GM19099 (cell line): ENCODE results near the gene EDC4.

Source experiments
- POLR2A ChIP-seq: IDR thresholded peaks from 3 replicates; pipeline ENCODE4 v1.6.1; 2011; ENCODE audit warnings: low read depth; ENCODE audit not compliant: insufficient read length; ENCODE audit errors: extremely low read depth

Gene EDC4, protein sequence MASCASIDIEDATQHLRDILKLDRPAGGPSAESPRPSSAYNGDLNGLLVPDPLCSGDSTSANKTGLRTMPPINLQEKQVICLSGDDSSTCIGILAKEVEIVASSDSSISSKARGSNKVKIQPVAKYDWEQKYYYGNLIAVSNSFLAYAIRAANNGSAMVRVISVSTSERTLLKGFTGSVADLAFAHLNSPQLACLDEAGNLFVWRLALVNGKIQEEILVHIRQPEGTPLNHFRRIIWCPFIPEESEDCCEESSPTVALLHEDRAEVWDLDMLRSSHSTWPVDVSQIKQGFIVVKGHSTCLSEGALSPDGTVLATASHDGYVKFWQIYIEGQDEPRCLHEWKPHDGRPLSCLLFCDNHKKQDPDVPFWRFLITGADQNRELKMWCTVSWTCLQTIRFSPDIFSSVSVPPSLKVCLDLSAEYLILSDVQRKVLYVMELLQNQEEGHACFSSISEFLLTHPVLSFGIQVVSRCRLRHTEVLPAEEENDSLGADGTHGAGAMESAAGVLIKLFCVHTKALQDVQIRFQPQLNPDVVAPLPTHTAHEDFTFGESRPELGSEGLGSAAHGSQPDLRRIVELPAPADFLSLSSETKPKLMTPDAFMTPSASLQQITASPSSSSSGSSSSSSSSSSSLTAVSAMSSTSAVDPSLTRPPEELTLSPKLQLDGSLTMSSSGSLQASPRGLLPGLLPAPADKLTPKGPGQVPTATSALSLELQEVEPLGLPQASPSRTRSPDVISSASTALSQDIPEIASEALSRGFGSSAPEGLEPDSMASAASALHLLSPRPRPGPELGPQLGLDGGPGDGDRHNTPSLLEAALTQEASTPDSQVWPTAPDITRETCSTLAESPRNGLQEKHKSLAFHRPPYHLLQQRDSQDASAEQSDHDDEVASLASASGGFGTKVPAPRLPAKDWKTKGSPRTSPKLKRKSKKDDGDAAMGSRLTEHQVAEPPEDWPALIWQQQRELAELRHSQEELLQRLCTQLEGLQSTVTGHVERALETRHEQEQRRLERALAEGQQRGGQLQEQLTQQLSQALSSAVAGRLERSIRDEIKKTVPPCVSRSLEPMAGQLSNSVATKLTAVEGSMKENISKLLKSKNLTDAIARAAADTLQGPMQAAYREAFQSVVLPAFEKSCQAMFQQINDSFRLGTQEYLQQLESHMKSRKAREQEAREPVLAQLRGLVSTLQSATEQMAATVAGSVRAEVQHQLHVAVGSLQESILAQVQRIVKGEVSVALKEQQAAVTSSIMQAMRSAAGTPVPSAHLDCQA (N-terminal part only)

GRCh38 chr16:67872631-67873434 lies at the start of gene EDC4:
EDC4 (plus strand) TSS chr16:67873052; CDS start chr16:67873262, 210 bp downstream.
- TF ChIP-seq POLR2A: peak; percentile 83

DNA sequence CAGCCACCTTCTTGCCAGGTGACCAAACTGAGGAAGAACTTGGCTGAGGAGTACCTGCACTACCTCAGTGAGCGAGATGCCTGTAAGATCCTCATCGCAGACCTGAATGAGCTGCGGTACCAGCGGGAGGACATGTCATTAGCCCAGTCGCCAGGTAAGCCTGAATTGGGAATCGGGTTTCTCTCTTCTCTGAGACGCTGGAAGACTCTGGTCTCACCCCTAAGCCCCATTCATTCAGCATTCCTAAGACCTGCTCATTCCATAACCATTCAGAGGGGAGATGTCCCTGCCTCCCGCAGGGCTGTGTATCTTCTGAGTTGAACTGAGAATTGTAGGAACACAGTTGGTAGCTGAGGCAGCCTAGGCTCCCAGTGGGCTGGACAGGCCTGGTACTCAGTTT lies 47.7 kb upstream of the EDC4 start:
- no peak for TF ChIP-seq POLR2A

DNA sequence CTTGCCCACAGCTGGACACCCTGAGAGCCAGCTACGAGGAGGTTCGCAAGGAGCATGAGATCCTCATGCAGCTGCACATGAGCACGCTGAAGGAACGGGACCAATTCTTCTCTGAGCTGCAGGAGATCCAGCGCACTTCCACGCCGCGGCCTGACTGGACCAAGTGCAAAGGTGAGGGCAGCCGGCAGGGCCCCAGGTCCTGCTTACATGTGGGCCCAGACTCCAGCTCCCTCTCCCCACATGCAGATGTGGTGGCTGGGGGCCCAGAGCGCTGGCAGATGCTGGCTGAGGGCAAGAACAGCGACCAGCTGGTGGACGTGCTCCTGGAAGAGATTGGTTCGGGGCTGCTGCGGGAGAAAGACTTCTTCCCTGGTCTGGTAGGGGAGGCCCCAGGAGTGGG lies 46.9 kb upstream of the EDC4 start:
- TF ChIP-seq POLR2A: no peak

DNA sequence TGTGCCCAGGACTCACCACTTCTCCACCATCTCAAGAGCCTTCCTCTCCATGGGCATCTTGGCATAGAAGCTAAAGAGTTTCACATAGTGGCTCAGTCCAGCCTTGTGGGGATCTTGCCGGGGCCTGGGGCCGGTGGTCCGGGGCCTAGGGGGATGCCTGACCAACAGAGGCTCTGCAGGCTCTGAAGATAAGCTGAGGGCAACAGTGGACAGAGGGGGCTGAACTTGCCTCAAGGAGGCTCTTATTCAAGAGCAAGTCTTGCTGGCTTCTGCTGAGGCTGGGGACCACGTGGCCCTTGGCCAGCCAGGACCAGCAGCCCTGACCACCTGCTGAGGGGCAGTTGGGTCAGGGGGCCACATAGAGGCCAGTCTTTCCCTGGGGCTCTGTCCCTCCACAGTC lies 44.2 kb upstream of the EDC4 start:
- no peak for TF ChIP-seq POLR2A

DNA sequence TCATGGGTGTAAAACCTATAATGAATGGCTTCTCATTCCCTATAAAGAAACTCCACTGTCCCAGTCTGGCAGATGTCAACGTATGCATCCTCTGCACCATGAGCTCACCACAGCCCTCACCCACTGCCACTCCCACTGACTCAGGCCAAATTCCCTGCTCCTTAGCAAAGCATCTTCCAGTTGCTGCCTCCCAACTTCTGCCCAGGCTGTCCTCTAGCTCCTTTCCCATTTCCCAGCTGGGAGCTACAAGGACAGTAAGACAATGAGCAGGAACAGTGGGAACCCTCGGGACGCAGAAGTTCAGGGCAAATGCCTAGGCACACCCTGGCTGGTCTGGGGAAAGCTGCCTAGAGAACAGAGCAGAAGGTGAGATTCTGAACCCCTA lies 39.8 kb upstream of the EDC4 start:
- TF ChIP-seq POLR2A: no peak

DNA sequence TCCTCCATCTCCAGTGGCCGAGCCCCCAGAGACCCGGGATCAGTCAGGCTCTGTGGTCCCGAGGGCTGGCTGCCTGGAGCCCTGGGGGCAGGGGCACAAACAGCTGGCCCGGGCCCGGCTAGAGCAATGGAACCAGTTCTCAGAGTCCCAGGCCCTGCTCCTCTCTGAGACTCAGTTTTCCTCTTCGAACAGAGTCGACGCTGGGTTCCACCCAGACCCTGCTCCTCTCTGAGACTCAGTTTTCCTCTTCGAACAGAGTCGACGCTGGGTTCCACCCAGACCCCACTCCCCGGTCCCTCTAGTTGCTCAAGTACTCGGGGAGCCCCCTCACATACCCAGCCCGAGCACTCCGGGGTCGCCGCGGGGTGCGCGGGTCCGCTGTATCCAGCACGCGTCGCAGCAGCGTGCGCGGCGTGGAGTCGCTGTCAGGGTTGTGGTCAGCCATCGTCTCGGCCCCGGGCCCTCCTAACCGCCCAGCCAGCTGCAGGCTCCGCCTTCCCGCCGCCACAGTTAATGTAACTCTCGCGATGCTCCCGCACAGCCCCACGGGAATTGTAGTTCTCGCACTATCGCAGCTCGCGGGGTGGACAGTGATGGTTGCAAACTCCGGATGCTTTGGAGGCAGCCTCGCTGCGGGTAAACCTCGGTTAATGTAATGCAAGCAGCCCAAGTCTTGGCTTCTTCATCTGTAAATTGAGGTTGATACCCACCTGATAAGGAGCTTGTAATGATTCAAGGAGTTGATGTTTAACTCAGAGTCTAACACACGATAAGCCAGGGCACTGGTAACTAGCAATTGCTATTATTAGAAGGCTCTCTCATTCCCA lies 39.2 kb upstream of the EDC4 start:
- peak; percentile 88 for TF ChIP-seq POLR2A

- TF ChIP-seq POLR2A: no peak
These were observed 38.6 kb upstream of the EDC4 start for GRCh38 chr16:67834242-67834614.

DNA sequence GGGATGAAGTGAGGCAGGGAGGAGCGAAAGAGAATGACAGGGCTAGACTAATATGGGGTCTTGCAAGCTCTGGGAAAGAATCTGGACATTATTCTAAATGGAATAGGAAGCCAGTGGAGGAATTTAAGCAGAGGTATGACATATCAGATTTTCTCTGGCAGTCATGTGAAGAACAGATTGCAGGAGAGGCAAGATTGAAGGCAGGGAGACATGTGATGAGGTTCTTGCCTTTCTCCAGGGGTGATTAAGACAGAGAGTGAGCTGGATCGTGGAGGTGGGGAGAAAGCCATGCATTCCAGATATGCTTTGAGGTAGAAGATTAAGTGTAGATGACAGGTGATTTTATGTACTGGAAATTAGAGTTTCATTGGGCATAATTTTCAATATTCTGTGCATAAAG lies 35.0 kb upstream of the EDC4 start:
- TF ChIP-seq POLR2A: no peak

- TF ChIP-seq POLR2A: no peak
These were observed 31.5 kb upstream of the EDC4 start for GRCh38 chr16:67841198-67841815.

GRCh38 chr16:67841816-67842508 lies 30.9 kb upstream of the EDC4 start, which contains the start of gene THAP11:
THAP11 (plus strand) TSS chr16:67842320; CDS start chr16:67842555, 235 bp downstream.
- peak; percentile 42 for TF ChIP-seq POLR2A

DNA sequence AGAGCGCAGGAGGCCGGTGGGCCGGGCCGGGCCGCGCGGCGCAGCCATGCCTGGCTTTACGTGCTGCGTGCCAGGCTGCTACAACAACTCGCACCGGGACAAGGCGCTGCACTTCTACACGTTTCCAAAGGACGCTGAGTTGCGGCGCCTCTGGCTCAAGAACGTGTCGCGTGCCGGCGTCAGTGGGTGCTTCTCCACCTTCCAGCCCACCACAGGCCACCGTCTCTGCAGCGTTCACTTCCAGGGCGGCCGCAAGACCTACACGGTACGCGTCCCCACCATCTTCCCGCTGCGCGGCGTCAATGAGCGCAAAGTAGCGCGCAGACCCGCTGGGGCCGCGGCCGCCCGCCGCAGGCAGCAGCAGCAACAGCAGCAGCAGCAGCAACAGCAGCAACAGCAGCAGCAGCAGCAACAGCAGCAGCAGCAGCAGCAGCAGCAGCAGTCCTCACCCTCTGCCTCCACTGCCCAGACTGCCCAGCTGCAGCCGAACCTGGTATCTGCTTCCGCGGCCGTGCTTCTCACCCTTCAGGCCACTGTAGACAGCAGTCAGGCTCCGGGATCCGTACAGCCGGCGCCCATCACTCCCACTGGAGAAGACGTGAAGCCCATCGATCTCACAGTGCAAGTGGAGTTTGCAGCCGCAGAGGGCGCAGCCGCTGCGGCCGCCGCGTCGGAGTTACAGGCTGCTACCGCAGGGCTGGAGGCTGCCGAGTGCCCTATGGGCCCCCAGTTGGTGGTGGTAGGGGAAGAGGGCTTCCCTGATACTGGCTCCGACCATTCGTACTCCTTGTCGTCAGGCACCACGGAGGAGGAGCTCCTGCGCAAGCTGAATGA lies 30.1 kb upstream of the EDC4 start:
- peak; percentile 11 for TF ChIP-seq POLR2A
